Measurements from ENCODE around the gene GLMP. TPM values are rescaled to one million over a fixed set of nuclear protein-coding genes. Genes with fewer than 3 reads are reported as not detected.
"Not testable (repeated sequence)": the region's sequence is repeated elsewhere in the genome, so short reads cannot be mapped to it uniquely, and the experiment has no call there.

The GLMP gene
- total and polyA plus RNA-seq, 2 donors (not counting 3 experiments of a cell fraction or from before 2014, with no cell fraction given) = 84.3 to 109 TPM

- Histone ChIP-seq H3K4me3 (replicated peaks in 1 of 3; ENCODE audit: insufficient read depth in 1 of 3, low read depth in 1 of 3, low read length in 3 of 3) (peak overlapping the region in 2 of 3 experiments; percentile 57 to 92), H3K9ac (replicated peaks; ENCODE audit: extremely low read depth, insufficient read depth, low read length) (no peak overlapping the region), H2AFZ (ENCODE audit: low read depth, low read length) (no peak overlapping the region), H3K27ac (ENCODE audit: insufficient read depth, low read depth, low read length) (no peak overlapping the region), H3K4me2 (ENCODE audit: insufficient read depth, low read length) (peak overlapping the region; percentile 83), H3K9me3 (replicated peaks; ENCODE audit: control insufficient read depth, insufficient read depth, low read length) (no peaks in the 10 kb centered on the region), H3K4me1 (ENCODE audit: control insufficient read depth, extremely low read depth, insufficient read depth, low read length) (peaks cover 15% of the 10 kb centered on the region), H3K27me3 (ENCODE audit: control insufficient read depth in 2 of 2, insufficient read depth in 2 of 2, low read length in 2 of 2) (no peaks in the 10 kb centered on the region), H4K20me1 (replicated peaks; ENCODE audit: control insufficient read depth, extremely low read depth, insufficient read depth, low read length) (no peaks in the 10 kb centered on the region), H3K79me2 (ENCODE audit: control insufficient read depth, insufficient read depth, low read length) (peaks cover 46% of the 10 kb centered on the region), H3K36me3 (ENCODE audit: control insufficient read depth in 2 of 2, extremely low read depth in 1 of 2, insufficient read depth in 2 of 2, low read length in 2 of 2) (peaks cover 14 to 16% of the 10 kb centered on the region in 2 experiments), H3K9me1 (replicated peaks; ENCODE audit: control insufficient read depth, extremely low read depth, insufficient read depth, low read length) (no peaks in the 10 kb centered on the region)
- DNase-seq (ENCODE audit: low read depth, low spot score) (peak; percentile 30), FAIRE-seq (peak; percentile 49)
- dilution Hi-C loops (cut with MboI; ENCODE audit: extremely low pct_ligation_motif_present, low sequenced_read_pairs) = no loop called here
- ChIA-PET POLR2A (no interaction called here), CTCF (interaction anchor here (0.6 to 2.8 kb wide), 5 partner anchors 14 to 29 kb away, joined by 3 to 9 read pairs (median 3); no protein-coding TSS in a partner anchor)
- intact Hi-C loops (cut with micrococcal nuclease) = loop anchor here (10.0 kb wide), 1 partner anchor 251 kb away; the partner anchor contains the start of gene MEX3A
- TF ChIP-seq CTCF (IDR thresholded peaks at IDR 0.05; ENCODE audit: extremely low read depth in 1 of 2, insufficient read depth in 1 of 2, low read depth in 1 of 2, low read length in 2 of 2) (peak; percentile 6 to 23), FOS (IDR thresholded peaks at IDR 0.05; ENCODE audit: borderline replicate concordance, insufficient read depth, low read length) (no peak), EZH2 (IDR thresholded peaks at IDR 0.05; ENCODE audit: borderline replicate concordance, low read depth, low read length, severe bottlenecking) (no peak), POLR2A (IDR thresholded peaks at IDR 0.05; ENCODE audit: low read depth, low read length) (no peak)
- BruUV-seq (replicated peaks) = no TSS peak
Measured at GRCh38 chr1:156336242-156336641, 40.8 kb upstream of the GLMP start.

- peaks cover 36 to 37% of the 10 kb centered on the region in 2 experiments for H3K36me3 ChIP-seq (ENCODE audit: control insufficient read depth in 2 of 2, extremely low read depth in 1 of 2, insufficient read depth in 2 of 2, low read length in 2 of 2)
- POLR2A ChIA-PET; H3K79me2 ChIP-seq (ENCODE audit: control insufficient read depth, insufficient read depth, low read length); H4K20me1 ChIP-seq (replicated peaks; ENCODE audit: control insufficient read depth, extremely low read depth, insufficient read depth, low read length); H3K27ac ChIP-seq (ENCODE audit: insufficient read depth, low read depth, low read length); H3K9me1 ChIP-seq (replicated peaks; ENCODE audit: control insufficient read depth, extremely low read depth, insufficient read depth, low read length); H3K4me2 ChIP-seq (ENCODE audit: insufficient read depth, low read length); FAIRE-seq; H3K4me3 ChIP-seq (replicated peaks in 1 of 3; ENCODE audit: insufficient read depth in 1 of 3, low read depth in 1 of 3, low read length in 3 of 3); H2AFZ ChIP-seq (ENCODE audit: low read depth, low read length); H3K27me3 ChIP-seq (ENCODE audit: control insufficient read depth in 2 of 2, insufficient read depth in 2 of 2, low read length in 2 of 2); dilution Hi-C loops (cut with MboI; ENCODE audit: extremely low pct_ligation_motif_present, low sequenced_read_pairs); DNase-seq (ENCODE audit: low read depth, low spot score); BruUV-seq (replicated peaks); H3K9me3 ChIP-seq (replicated peaks; ENCODE audit: control insufficient read depth, insufficient read depth, low read length); H3K4me1 ChIP-seq (ENCODE audit: control insufficient read depth, extremely low read depth, insufficient read depth, low read length); H3K9ac ChIP-seq (replicated peaks; ENCODE audit: extremely low read depth, insufficient read depth, low read length); intact Hi-C loops (cut with micrococcal nuclease): not testable (repeated sequence)
- CTCF ChIA-PET = interaction anchor here (1.5 kb wide), 1 partner anchor 13 kb away, joined by 5 read pairs; no protein-coding TSS in a partner anchor
Measured at GRCh38 chr1:156323179-156323578, 27.7 kb upstream of the GLMP start.

Data from endothelial cell of umbilical vein (primary cell).